DMS79 treated with DMSO at 0.1 percent for 48 hours (cell line): ENCODE data around the gene VIPR2.

ENCODE experiments used
- DNase-seq: peaks from one replicate; lab custom pipeline; 2025; lab: John Stamatoyannopoulos, UW

Gene VIPR2

GRCh38 chr7:159025161-159025779, 119.4 kb downstream of the VIPR2 start:
- DNase-seq: no peak

GRCh38 chr7:159024280-159024951, 120.3 kb downstream of the VIPR2 start:
- DNase-seq: no peak

GRCh38 chr7:159023746-159024145, 120.9 kb downstream of the VIPR2 start:
- no peak for DNase-seq

DNA sequence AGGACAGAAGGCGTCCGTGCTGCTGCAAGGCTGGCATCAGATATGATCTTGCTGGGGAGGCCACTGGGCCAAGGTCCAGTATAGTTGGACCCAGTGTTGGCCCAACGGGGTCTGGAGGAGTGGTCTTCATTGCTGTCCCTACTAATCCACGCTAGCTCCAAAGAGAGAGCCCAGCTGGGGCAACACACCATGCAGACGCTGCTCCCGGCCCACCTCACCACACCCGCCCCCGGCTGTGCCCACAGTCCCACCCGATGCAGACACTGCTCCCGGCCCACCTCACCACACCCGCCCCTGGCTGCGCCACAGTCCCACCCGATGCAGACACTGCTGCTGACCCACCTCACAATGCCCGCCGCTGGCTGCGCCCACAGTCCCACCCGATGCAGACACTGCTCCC, 121.5 kb downstream of the VIPR2 start:
- no peak for DNase-seq

GRCh38 chr7:159022238-159022993, 122.3 kb downstream of the VIPR2 start:
- DNase-seq: no peak

DNA sequence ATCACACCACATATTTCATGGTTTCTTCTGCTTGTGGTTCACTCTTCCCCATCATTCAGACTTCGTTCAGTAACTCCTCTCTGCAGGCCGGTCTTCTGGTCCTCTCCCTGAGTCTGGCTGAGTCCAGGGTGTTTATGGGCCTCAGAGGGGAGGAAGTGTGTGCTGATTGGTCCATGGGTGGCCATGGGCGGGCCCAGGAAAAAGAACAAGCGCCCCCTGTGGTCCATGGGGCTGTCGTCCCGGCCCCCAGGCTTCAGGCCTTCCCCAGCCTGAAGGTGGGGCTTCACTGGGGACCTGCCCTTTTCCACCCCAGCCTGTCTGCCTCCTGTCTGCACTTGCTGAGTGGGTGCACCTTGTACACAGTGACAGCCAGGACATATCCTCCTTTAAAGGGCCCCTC, 123.7 kb downstream of the VIPR2 start:
- DNase-seq: no peak

DNA sequence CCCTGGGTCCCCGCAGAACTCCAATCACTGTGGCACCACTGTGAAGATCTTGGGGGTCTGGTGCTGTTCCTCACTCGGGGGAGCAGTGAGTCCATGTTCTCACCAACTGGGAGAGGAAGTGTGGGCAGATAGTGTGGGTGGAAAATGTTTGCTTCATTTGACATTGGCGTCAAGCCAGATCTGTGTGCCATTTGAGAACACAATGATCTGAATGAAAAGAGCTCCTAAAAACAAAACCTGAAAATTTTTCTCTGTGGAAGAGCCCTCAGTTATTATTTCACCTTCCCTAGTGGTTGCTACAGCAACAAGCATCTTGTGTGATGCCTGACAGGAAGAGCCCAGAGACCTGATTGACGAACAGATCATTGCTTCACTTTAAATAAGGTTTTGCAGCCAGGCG, 125.6 kb downstream of the VIPR2 start:
- DNase-seq: peak; percentile 7

DNA sequence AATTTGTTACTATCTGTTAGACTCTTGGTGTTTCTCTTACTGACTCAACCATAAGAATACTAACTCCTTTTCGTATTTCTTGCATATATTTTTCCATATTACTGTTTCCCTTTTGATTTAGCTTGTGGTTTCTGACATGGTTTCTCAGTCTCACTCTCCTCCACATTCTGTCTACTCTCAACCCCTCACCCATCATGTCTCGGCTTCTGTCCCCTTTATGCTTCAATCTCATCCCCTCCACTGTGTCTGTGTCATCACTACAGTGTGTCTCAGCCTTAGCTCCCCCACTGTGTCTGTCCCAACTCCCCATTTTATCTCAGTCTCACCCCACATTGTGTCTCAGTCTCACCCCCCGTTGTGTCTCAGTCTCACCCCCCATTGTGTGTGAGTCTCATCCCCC, 126.9 kb downstream of the VIPR2 start:
- no peak for DNase-seq

GRCh38 chr7:159017210-159017609, 127.5 kb downstream of the VIPR2 start:
- DNase-seq: no peak

GRCh38 chr7:159016591-159016990, 128.1 kb downstream of the VIPR2 start:
- no peak for DNase-seq

GRCh38 chr7:159015454-159016410, 128.9 kb downstream of the VIPR2 start:
- no peak for DNase-seq

DNA sequence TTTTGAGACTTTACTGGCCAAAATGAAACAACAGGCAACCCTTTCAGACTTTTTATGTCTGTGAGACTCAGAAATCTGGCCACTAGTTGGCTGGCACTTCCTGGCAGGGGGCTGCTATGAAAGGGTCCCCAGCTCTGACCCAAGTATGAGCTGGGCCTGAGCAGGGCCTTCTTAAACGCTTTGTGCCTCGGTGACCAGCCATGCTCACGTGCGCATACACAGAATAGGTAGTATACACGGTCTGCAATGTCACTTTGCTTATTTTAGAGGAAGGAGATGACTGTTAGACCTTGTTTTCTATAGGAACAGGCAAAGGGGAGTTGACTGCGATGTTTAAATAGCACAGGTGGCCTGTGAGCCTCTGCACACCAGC, 129.6 kb downstream of the VIPR2 start:
- DNase-seq: no peak

DNA sequence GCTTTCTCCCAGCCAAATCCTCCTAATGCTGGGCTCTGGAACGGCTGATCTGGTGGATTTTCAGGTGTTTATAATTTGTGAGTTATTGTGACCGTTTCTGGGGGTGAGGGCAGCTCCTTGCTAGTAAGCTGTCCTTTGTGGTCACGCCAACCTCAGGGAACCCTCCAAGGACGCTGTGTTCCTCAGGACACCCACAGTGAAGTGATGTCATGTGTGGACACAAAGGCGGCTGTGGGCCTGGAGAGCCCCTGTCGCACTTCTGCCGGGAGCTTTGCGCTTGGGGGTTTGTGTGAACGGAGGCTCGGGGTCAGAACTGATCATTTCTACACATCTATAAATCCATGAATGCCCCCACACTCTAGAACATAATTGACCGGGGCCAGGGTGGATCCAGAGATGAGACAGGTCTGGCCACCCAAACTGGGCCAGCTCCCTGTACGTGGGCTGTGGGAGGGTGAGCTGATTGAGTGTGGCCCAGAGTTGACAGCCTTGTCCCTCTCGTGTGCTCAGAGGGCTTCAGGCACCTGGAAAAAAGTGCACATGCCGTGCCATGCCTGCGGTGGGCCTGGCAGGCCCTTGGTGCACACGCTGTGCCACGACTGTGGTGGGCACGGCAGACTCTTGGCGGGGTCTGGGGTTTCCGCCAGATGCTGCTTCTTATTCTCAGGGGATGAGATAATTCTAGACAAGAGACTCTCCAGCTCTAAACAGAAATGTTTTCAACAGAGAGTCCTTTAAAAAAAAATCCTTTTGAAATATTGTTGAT, 130.2 kb downstream of the VIPR2 start:
- no peak for DNase-seq

- DNase-seq: no peak
These were observed 130.8 kb downstream of the VIPR2 start for GRCh38 chr7:159013825-159014289.

- no peak for DNase-seq
These were observed 131.4 kb downstream of the VIPR2 start for GRCh38 chr7:159013181-159013690.

GRCh38 chr7:159012353-159013069, 132.2 kb downstream of the VIPR2 start:
- DNase-seq: peak; percentile 19

DNA sequence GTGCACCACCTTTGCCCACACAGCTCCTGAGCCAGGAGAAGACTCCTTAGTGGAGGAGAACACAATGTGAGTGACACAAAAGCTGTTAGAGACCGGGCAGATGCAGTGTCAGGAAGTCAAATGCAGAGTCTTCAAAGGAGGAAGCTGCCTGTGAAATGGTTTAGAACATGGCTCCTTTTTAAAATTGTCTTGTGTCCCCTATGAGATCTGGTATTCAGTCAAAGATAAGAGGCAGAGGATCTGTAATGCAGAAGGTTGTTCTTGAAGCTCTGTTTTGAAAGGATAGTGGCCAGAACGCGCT, 133.0 kb downstream of the VIPR2 start:
- no peak for DNase-seq

DNA sequence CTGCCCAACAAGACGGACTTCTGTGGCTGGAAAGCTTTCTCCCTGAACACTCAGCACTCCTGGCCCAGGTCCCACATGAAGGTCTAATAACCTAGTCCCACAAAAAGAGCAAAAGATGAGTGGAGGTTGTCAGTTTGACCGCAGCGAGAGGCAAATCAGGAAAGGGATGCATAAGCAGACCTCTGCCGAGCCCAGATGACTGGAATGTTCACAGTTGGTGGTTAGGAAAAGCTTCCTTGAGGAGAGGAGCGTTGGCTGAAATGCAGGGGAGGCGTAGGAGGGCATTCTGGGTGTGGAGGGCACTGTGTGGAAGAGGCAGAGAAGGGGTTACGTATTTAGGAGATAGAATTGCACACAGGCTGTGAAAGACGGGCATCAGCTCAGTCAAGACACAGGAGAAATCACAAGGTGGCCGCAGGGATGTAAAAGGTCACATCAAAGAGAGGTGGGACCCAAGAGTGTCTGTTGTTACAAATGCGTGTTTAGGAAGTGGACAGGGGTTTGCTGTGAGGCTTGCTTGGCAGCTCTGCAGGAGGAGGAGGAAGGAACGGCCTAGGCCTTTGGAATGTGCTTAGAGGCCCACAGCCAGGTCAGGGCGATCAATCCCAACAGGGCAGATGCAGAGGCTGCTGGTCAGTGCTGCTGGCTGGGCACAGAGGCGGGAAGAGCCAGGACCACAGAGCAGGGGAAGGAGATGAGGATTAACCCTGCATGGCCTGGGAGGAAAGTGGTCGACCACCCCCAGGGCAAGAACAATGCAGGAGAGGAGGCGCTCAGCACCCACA, 133.5 kb downstream of the VIPR2 start:
- DNase-seq: no peak

- DNase-seq: no peak
These were observed 134.3 kb downstream of the VIPR2 start for GRCh38 chr7:159010411-159010810.

GRCh38 chr7:159009951-159010350, 134.7 kb downstream of the VIPR2 start:
- DNase-seq: no peak
